AG09309 (cell line): ENCODE data around the gene TM4SF4.

ENCODE experiments used
- DNase-seq: peaks from one replicate; pipeline ENCODE4 v3.0.0-alpha.2; 2010; ENCODE audit warnings: low read depth
- H3K4me3 ChIP-seq: 2 replicates; pipeline ENCODE4 v1.5.1; 2011; ENCODE audit warnings: mild to moderate bottlenecking, low read depth, low read length, moderate library complexity; ENCODE audit not compliant: control insufficient read depth
- TF ChIP-seq, protein P1 (sequence below): IDR thresholded peaks from 2 replicates; pipeline ENCODE4 v1.5.1; 2011; ENCODE audit warnings: mild to moderate bottlenecking, low read depth, low read length, inconsistent platforms; ENCODE audit not compliant: insufficient read depth, control insufficient read depth; ENCODE audit errors: missing control alignments

The TM4SF4 gene

DNA sequence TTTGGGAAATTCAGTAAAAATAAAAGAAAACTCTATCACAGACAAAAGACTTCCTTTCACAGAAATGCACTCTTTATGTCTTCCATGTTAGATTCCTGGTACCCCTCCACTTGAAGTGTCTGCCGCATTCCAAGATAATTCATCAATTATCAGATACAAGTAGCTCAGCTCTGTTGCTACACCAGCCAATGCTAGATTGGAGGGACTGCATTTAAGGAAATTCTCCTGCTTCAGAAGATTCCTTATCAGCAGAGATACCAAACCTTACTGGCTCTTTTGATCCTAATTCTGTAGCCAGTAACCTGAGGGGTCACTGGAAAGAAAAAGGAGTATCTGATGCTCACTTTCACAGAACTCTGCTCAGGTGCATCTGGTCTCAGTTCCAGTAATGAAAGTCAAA lies 63.9 kb downstream of the TM4SF4 start:
- DNase-seq: no peak
- TF ChIP-seq, protein P1, sequence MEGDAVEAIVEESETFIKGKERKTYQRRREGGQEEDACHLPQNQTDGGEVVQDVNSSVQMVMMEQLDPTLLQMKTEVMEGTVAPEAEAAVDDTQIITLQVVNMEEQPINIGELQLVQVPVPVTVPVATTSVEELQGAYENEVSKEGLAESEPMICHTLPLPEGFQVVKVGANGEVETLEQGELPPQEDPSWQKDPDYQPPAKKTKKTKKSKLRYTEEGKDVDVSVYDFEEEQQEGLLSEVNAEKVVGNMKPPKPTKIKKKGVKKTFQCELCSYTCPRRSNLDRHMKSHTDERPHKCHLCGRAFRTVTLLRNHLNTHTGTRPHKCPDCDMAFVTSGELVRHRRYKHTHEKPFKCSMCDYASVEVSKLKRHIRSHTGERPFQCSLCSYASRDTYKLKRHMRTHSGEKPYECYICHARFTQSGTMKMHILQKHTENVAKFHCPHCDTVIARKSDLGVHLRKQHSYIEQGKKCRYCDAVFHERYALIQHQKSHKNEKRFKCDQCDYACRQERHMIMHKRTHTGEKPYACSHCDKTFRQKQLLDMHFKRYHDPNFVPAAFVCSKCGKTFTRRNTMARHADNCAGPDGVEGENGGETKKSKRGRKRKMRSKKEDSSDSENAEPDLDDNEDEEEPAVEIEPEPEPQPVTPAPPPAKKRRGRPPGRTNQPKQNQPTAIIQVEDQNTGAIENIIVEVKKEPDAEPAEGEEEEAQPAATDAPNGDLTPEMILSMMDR: no peak
- no peak overlapping the region for H3K4me3 ChIP-seq

DNA sequence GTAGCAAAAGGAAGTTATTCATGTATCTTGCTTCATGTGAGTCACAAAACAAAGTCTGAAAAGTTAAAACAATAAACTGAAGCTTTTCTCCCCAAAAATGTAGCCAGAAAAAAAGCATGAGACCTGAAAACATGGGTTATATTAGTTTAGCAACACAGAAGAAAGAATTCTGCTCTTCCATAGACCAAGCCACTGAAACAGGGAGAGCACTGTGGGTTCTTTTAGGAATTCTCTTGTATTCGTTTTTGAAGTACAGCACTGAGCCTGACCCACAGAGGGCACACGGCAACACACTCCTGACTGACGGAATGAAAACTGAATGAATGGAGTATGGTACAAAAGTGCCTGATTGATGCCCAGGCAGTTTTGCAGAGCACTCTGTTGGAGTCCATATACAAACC lies 66.6 kb downstream of the TM4SF4 start:
- H3K4me3 ChIP-seq: no peak overlapping the region
- no peak for DNase-seq
- TF ChIP-seq, protein P1: peak; percentile 37

DNA sequence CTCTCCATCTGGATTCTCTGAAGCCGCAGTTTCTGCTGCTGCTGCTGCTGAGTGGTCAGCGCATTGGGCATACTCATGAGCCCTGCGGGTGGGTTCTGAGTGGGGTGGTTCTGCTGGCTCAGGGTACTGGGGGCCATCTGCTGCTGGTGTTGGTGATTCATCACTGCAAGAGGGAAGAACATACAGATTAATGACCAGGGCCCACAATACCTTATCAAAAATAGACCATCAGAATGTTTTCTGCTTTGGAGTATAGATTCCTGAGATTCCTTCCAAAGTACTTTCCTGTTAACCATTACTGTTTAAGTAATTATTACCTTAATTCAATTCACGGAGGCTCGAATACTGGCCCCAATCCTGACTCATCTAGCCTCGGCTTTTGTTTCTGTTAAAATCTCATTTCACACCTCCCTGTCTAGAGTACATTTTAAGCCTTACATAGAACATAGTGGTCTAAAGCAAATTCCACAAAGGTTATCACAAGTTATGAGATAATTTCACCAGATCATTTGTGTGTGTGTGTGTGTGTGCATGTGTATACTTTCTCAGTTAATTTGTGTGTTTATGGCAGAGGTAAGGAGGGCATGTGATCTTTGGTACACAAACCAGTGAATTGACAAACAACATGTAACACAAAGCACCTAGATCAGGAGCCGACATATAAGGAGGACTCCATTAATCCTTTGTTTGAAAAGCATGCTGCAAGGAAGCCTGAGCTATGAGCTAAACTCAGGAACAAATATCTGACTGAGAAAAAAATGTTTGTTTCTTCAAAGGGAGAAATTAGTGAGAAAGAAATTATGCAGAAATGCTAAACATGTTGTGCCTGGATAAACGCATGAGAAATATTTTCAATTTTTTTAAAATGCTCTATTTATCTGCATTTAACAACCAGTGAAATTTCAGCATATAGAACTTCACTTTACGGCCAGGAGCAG lies 68.1 kb downstream of the TM4SF4 start:
- DNase-seq: no peak
- TF ChIP-seq, protein P1: no peak

DNA sequence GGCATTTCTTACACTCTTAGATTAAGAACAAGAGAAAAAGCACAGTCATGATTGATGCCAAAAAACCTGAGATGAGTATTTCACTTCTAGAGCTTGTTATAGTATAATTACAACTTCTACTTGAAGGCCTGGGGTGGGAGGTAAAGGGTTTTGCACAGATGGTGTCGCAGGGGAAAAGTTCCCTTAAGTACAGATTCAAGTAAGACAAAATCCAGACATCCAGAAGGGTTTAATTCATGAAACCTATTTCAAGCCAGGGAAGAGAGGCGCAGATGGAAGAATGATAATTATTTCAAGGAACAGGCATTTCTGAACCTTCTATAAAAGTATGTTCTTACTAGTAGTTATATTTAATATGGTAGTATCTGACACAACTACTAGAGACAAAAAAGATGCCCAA lies 70.6 kb downstream of the TM4SF4 start:
- no peak overlapping the region for H3K4me3 ChIP-seq
- no peak for DNase-seq
- TF ChIP-seq, protein P1: no peak

More for the DNA sequence above, 68.1 kb downstream of the TM4SF4 start:
- no peak overlapping the region for H3K4me3 ChIP-seq

DNA sequence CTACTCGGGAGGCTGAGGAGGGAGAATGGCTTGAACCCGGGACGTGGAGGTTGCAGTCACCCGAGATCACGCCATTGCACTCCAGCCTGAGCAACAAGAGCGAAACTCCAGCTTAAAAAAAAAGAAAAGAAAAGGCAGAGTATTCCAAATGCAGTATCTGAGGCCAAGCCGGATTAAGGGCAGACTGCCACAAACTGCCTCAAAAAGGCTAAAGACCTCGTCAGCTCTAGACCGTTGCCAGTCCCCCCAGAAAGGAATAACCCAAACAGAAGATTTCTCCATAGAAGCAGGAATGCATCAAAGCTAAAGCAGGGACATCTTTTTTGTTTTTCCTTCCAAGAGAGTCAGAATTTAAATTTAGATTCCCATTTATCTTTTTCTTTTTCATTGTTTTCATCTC lies 72.9 kb downstream of the TM4SF4 start:
- TF ChIP-seq, protein P1: no peak
- DNase-seq: no peak

DNA sequence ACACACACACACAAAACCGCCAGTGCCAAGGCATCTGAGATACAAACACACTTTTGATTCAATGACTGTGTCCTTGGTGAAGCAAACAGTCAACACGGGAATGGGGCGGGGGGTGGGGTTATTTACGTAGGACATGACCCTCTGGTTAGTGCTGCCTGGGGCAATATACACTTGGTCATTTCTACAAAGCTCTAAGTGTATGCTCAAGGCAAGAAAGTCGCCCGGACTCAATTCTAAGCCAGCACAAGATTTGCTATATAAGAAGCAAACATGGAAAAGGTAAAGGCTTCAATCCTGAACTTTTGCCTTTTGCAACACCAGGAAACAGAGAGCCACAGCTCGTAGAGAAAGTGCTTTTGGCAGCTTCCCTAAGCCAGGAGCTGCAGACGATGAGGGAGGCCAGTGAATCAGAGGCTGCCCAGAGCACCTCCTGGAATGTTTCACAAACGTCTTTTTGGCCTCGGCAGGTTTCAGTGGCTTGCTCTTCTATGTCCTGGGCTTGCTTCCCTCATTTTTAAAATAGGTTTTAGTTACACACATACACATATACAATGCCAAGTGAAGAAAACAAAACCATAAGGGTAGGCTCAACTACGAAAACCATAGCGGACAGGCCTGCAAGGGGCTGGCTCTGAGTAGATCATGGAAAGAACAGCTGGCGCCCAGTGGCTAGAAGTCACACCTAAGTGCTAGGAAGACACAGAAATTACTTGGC lies 73.6 kb downstream of the TM4SF4 start:
- no peak overlapping the region for H3K4me3 ChIP-seq
- DNase-seq: no peak
- TF ChIP-seq, protein P1: no peak

More for the DNA sequence above, 72.9 kb downstream of the TM4SF4 start:
- no peak overlapping the region for H3K4me3 ChIP-seq
